HL-60 (cell line): Measurements from ENCODE around the gene ZFYVE27.

Experiments
- GABPA ChIP-seq: IDR thresholded peaks from 2 replicates; pipeline ENCODE4 v1.6.1; 2012; ENCODE audit warnings: low read depth
- POLR2AphosphoS5 ChIP-seq: IDR thresholded peaks from 2 replicates; pipeline ENCODE4 v1.6.1; 2012; ENCODE audit warnings: low read depth
- TF ChIP-seq, protein P1 (sequence below): IDR thresholded peaks from one replicate; pipeline ENCODE4 v1.5.1; 2011; ENCODE audit warnings: low read length, control low read depth, inconsistent platforms; ENCODE audit not compliant: insufficient read depth

DNA sequence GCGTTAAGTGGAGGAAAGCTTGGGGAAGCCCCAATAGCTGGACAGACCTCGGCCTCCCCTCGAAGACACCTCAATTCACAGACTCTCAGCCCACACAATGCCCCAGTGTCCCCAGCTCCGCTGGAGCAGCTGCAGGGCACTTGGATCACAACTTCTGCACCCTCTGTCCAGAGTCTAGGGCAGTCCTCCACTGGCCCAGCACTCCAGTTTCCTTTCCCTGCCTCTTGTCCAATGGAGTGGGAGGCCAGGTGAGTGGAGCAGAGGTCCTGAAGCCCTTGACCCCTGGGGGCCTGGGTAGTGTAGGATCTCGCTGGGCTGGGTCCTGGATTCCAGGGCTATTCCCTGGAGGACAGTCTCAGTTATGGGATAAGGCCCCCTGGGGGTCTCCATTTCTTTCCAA lies 23.0 kb downstream of the ZFYVE27 start:
- TF ChIP-seq, protein P1, sequence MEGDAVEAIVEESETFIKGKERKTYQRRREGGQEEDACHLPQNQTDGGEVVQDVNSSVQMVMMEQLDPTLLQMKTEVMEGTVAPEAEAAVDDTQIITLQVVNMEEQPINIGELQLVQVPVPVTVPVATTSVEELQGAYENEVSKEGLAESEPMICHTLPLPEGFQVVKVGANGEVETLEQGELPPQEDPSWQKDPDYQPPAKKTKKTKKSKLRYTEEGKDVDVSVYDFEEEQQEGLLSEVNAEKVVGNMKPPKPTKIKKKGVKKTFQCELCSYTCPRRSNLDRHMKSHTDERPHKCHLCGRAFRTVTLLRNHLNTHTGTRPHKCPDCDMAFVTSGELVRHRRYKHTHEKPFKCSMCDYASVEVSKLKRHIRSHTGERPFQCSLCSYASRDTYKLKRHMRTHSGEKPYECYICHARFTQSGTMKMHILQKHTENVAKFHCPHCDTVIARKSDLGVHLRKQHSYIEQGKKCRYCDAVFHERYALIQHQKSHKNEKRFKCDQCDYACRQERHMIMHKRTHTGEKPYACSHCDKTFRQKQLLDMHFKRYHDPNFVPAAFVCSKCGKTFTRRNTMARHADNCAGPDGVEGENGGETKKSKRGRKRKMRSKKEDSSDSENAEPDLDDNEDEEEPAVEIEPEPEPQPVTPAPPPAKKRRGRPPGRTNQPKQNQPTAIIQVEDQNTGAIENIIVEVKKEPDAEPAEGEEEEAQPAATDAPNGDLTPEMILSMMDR, result no peak
- TF ChIP-seq POLR2AphosphoS5, result no peak
- no peak for TF ChIP-seq GABPA
